H1 (cell line): ENCODE data around the gene UNC13C. TPM values are rescaled to one million over a fixed set of nuclear protein-coding genes. Genes with fewer than 3 reads are reported as not detected.

Experiments used
- CTCF ChIA-PET: fragments of 300-600 bp; sonication (Branson Sonifier 250); formaldehyde crosslinking; loops from one replicate; lab custom pipeline; 2021; ENCODE audit not compliant: partially characterized antibody; lab: Charles Lee
- POLR2A ChIA-PET: fragments of 300-600 bp; sonication (Branson Sonifier 250); formaldehyde crosslinking; loops from one replicate; lab custom pipeline; 2021; ENCODE audit warnings: inconsistent platforms; ENCODE audit not compliant: partially characterized antibody; lab: Charles Lee
- DNase-seq, 2 experiments: peaks; one replicate each; pipeline versions ENCODE4 v3.0.0 to v3.0.0-alpha.2; 2010 to 2022; ENCODE audit warnings: low spot score in 2 of 2, low read depth in 1 of 2, mixed read lengths in 1 of 2
- FAIRE-seq: peaks from 2 replicates; lab custom pipeline; 2011; peaks lifted over from hg19 to GRCh38; lab: Jason Lieb, UNC
- H2AFZ ChIP-seq: 2 replicates; pipeline ENCODE4 v1.8.1; 2012; ENCODE audit warnings: low read length, inconsistent platforms
- H2AK5ac ChIP-seq: 2 replicates; pipeline ENCODE4 v1.6.1; 2013; ENCODE audit warnings: low read depth, low read length
- H2BK120ac ChIP-seq: replicated peaks from 2 replicates; pipeline ENCODE3; 2013; ENCODE audit warnings: low read depth, low read length, inconsistent platforms
- H2BK12ac ChIP-seq: 2 replicates; pipeline ENCODE4 v1.6.1; 2013; ENCODE audit warnings: low read depth, low read length
- H2BK15ac ChIP-seq: 2 replicates; pipeline ENCODE4 v1.6.1; 2013; ENCODE audit warnings: low read length
- H2BK20ac ChIP-seq: 2 replicates; pipeline ENCODE4 v1.6.1; 2013; ENCODE audit warnings: low read length
- H2BK5ac ChIP-seq: 2 replicates; pipeline ENCODE4 v1.6.1; 2013; ENCODE audit warnings: low read depth, low read length
- H3K14ac ChIP-seq: 2 replicates; pipeline ENCODE4 v1.6.1; 2013; ENCODE audit warnings: inconsistent platforms; ENCODE audit not compliant: insufficient read length
- H3K18ac ChIP-seq: 2 replicates; pipeline ENCODE4 v1.6.1; 2013; ENCODE audit warnings: low read length; ENCODE audit errors: extremely low read depth
- H3K23ac ChIP-seq: 2 replicates; pipeline ENCODE4 v1.6.1; 2013; ENCODE audit warnings: inconsistent platforms; ENCODE audit not compliant: insufficient read length
- H3K23me2 ChIP-seq: 2 replicates; pipeline ENCODE4 v1.6.1; 2013; ENCODE audit warnings: low read depth, low read length
- H3K27ac ChIP-seq: 2 replicates; pipeline ENCODE4 v1.6.1; 2011; ENCODE audit warnings: low read depth, low read length, inconsistent platforms
- H3K27me3 ChIP-seq, 4 experiments: replicated peaks in 1 of 4; 1 replicate in 1 of 4; 2 replicates in 3 of 4; pipeline versions ENCODE4 v1.6.1 to v1.8.1; 2011 to 2013; ENCODE audit warnings: low read length in 3 of 4, mild to moderate bottlenecking in 3 of 4, inconsistent platforms in 2 of 4, mixed read lengths in 2 of 4, moderate library complexity in 1 of 4; ENCODE audit not compliant: control insufficient read depth in 3 of 4, insufficient read depth in 3 of 4; ENCODE audit errors: extremely low read depth in 1 of 4
- H3K36me3 ChIP-seq, 4 experiments: 2 replicates each; pipeline versions ENCODE4 v1.6.1 to v1.8.1; 2011 to 2013; ENCODE audit warnings: mild to moderate bottlenecking in 4 of 4, low read length in 3 of 4, moderate library complexity in 2 of 4, control low read depth in 1 of 4, inconsistent platforms in 1 of 4; ENCODE audit not compliant: insufficient read depth in 4 of 4, control insufficient read depth in 2 of 4
- H3K4ac ChIP-seq: replicated peaks from 2 replicates; pipeline ENCODE3; 2013; ENCODE audit warnings: low read length, low read depth, mixed read lengths, inconsistent platforms; ENCODE audit not compliant: insufficient read length
- H3K4me1 ChIP-seq, 4 experiments: replicated peaks in 1 of 4; 1 replicate in 1 of 4; 2 replicates in 3 of 4; pipeline versions ENCODE4 v1.6.1 to v1.8.1; 2011 to 2013; ENCODE audit warnings: low read length in 3 of 4, inconsistent platforms in 2 of 4, mixed read lengths in 1 of 4; ENCODE audit not compliant: insufficient read depth in 4 of 4, control insufficient read depth in 3 of 4
- H3K4me2 ChIP-seq, 2 experiments: 2 replicates each; pipeline versions ENCODE4 v1.6.1 to v1.8.1; 2011 to 2013; ENCODE audit warnings: low read depth in 2 of 2, low read length in 2 of 2, control low read depth in 1 of 2, inconsistent platforms in 1 of 2, mild to moderate bottlenecking in 1 of 2; ENCODE audit not compliant: insufficient read depth in 1 of 2
- H3K4me3 ChIP-seq, 4 experiments: fragments of 200-600, 300-600 bp in 1 of 4; sonication (generic), shearing (Covaris generic), sonication (Bioruptor Twin) in 1 of 4; 2 replicates each; pipeline versions ENCODE4 v1.5.1 to v1.8.1; 2011 to 2016; ENCODE audit warnings: low read length in 4 of 4, low read depth in 3 of 4, control low read depth in 2 of 4, inconsistent platforms in 2 of 4, mild to moderate bottlenecking in 2 of 4, mixed read lengths in 1 of 4, moderate library complexity in 1 of 4; ENCODE audit not compliant: insufficient read depth in 2 of 4; ENCODE audit errors: extremely low read depth in 1 of 4
- H3K56ac ChIP-seq: replicated peaks from 2 replicates; pipeline ENCODE3; 2013; ENCODE audit warnings: low read depth, mild to moderate bottlenecking, mixed read lengths, low read length, inconsistent platforms; ENCODE audit not compliant: insufficient read length
- H3K79me1 ChIP-seq: 2 replicates; pipeline ENCODE4 v1.6.1; 2013; ENCODE audit warnings: low read depth, low read length, control low read depth
- H3K79me2 ChIP-seq, 2 experiments: 2 replicates each; pipeline versions ENCODE4 v1.6.1 to v1.8.1; 2012 to 2013; ENCODE audit warnings: low read length in 2 of 2, mild to moderate bottlenecking in 2 of 2, inconsistent platforms in 1 of 2; ENCODE audit not compliant: insufficient read depth in 2 of 2, control insufficient read depth in 1 of 2
- H3K9ac ChIP-seq, 4 experiments: replicated peaks in 1 of 4; 1 replicate in 1 of 4; 2 replicates in 3 of 4; pipeline versions ENCODE4 v1.6.1 to v1.8.1; 2011 to 2013; ENCODE audit warnings: low read depth in 3 of 4, low read length in 3 of 4, control low read depth in 2 of 4, mild to moderate bottlenecking in 2 of 4, moderate library complexity in 2 of 4, inconsistent platforms in 1 of 4; ENCODE audit errors: extremely low read depth in 1 of 4
- H3K9me3 ChIP-seq, 2 experiments: 2 replicates each; pipeline versions ENCODE4 v1.6.1 to v1.8.1; 2012 to 2013; ENCODE audit warnings: mild to moderate bottlenecking in 2 of 2, moderate library complexity in 2 of 2, control low read depth in 1 of 2, inconsistent platforms in 1 of 2, low read depth in 1 of 2, low read length in 1 of 2, mixed read lengths in 1 of 2; ENCODE audit not compliant: insufficient read depth in 2 of 2
- H4K20me1 ChIP-seq, 2 experiments: replicated peaks in 1 of 2; 2 replicates each; pipeline versions ENCODE3 to v1.8.1; 2011 to 2013; ENCODE audit warnings: inconsistent platforms in 2 of 2, low read length in 2 of 2, mild to moderate bottlenecking in 1 of 2; ENCODE audit not compliant: insufficient read depth in 2 of 2, control insufficient read depth in 1 of 2
- H4K5ac ChIP-seq: 2 replicates; pipeline ENCODE4 v1.6.1; 2013; ENCODE audit warnings: low read length, low read depth, mixed read lengths, inconsistent platforms; ENCODE audit not compliant: insufficient read length
- H4K8ac ChIP-seq: 2 replicates; pipeline ENCODE4 v1.8.0; 2013; ENCODE audit warnings: mild to moderate bottlenecking, moderate library complexity, low read length, inconsistent platforms; ENCODE audit not compliant: insufficient read depth; ENCODE audit errors: extremely low read depth
- H4K91ac ChIP-seq: replicated peaks from 2 replicates; pipeline ENCODE3; 2013; ENCODE audit warnings: low read length, mixed read lengths, inconsistent platforms; ENCODE audit not compliant: insufficient read length
- ATF2 ChIP-seq: IDR thresholded peaks from 2 replicates; pipeline ENCODE4 v1.6.1; 2012; ENCODE audit warnings: low read length, inconsistent platforms
- RFX5 ChIP-seq: IDR thresholded peaks from 2 replicates; pipeline ENCODE4 v1.6.1; 2011; ENCODE audit warnings: low read depth, low read length, improper control_type of control experiment, borderline replicate concordance
- WGBS, 2 experiments: shearing (Covaris generic) in 1 of 2; methylation state at CpG; one replicate each; pipeline versions ENCODE4 v1.1.6 to v1.1.7; 2013 to 2015; ENCODE audit warnings: low lambda C conversion rate in 2 of 2, mixed read lengths in 2 of 2, inconsistent platforms in 1 of 2, low coverage in 1 of 2, missing lambda C conversion rate in 1 of 2; ENCODE audit not compliant: insufficient replicate concordance in 2 of 2, insufficient coverage in 1 of 2, insufficient read length in 1 of 2; ENCODE audit errors: extremely low coverage in 1 of 2, missing lambda C conversion rate in 1 of 2; 5-methylcytosine and 5-hydroxymethylcytosine counted together
- polyA plus RNA-seq, 7 experiments: library from polyadenylated mRNA; depleted of rRNA in 3 of 7; stranded (reverse) in 5 of 7; unstranded in 2 of 7; fragments of >200 nt in 5 of 7; fragments of 200-250 nt in 2 of 7; gene quantifications; 1 replicate in 5 of 7; 2 replicates in 1 of 7; 4 replicates in 1 of 7; pipeline versions ENCODE4 v1.2.1 to v1.2.3, GENCODE V29; 2011 to 2013; ENCODE audit warnings: missing spikeins in 2 of 7, mixed read lengths in 2 of 7
- total RNA-seq: library from RNA; stranded (reverse); fragmentation: NEBNext Ultra II Directional; extraction: Animal tissue kit (Norgen Biotek cat#: 25700); gene quantifications from 2 replicates; pipeline ENCODE4 v1.2.1, GENCODE V29; 2021

Gene UNC13C
- total and polyA plus RNA-seq, 2 of the 8 experiments (the other 6 are each of a cell fraction or from before 2014, with no cell fraction given), result 0.02 to 0.13 TPM

GRCh38 chr15:54462511-54462913, 484.3 kb downstream of the UNC13C start:
- Histone ChIP-seq H3K23me2 (no peaks in the 10 kb centered on the region), H3K9me3 (peaks cover 17 to 19% of the 10 kb centered on the region in 2 experiments), H3K27ac (no peak overlapping the region), H2BK5ac (no peak overlapping the region), H4K8ac (no peak overlapping the region), H2BK15ac (no peak overlapping the region), H3K14ac (no peak overlapping the region), H4K91ac (no peak overlapping the region), H3K18ac (no peak overlapping the region), H2AK5ac (no peak overlapping the region), H2BK12ac (no peak overlapping the region), H4K20me1 (no peaks in the 10 kb centered on the region), H3K36me3 (peaks cover 0 to 4% (median 0%) of the 10 kb centered on the region in 4 experiments; a peak in 1 of 8 replicates), H3K4ac (no peak overlapping the region), H3K79me2 (no peaks in the 10 kb centered on the region), H2BK120ac (no peak overlapping the region), H3K56ac (no peak overlapping the region), H3K4me2 (no peak overlapping the region), H4K5ac (no peak overlapping the region), H3K23ac (no peak overlapping the region), H2AFZ (no peak overlapping the region), H3K27me3 (no peaks in the 10 kb centered on the region), H3K4me1 (no peaks in the 10 kb centered on the region), H3K79me1 (no peaks in the 10 kb centered on the region), H3K9ac (no peak overlapping the region), H3K4me3 (no peak overlapping the region), H2BK20ac (no peak overlapping the region)
- FAIRE-seq (no peak), DNase-seq (no peak)
- CTCF ChIA-PET, result no interaction called here
- POLR2A ChIA-PET, result no interaction called here
- WGBS, 2 experiments, result 95% methylated on average over 13 of the region's 17 CpGs; no CpG with 5 or more reads in 1 of the 2 experiments
- TF ChIP-seq RFX5 (no peak), ATF2 (no peak)
